Measurements from ENCODE around the gene PLCD3.

Gene PLCD3

GRCh38 chr17:45088741-45089140 lies 43.6 kb downstream of the PLCD3 start:
- TF ChIP-seq CTCF (IDR thresholded peaks at IDR 0.05; ENCODE audit: low read depth, low read length) (no peak), POLR2A (IDR thresholded peaks at IDR 0.05; ENCODE audit: extremely low read depth, insufficient read length) (no peak), MAX (IDR thresholded peaks at IDR 0.05; ENCODE audit: low read depth, low read length) (no peak), MYC (IDR thresholded peaks at IDR 0.05; ENCODE audit: low read depth, low read length) (no peak)
- no peak overlapping the region for H3K4me3 ChIP-seq (ENCODE audit: low read depth, low read length)
- DNase-seq (ENCODE audit: low read depth), result no peak

GRCh38 chr17:45087978-45088377 lies 44.3 kb downstream of the PLCD3 start:
- no peak for TF ChIP-seq MYC (IDR thresholded peaks at IDR 0.05; ENCODE audit: low read depth, low read length)
- no peak for TF ChIP-seq CTCF (IDR thresholded peaks at IDR 0.05; ENCODE audit: low read depth, low read length)
- TF ChIP-seq POLR2A (IDR thresholded peaks at IDR 0.05; ENCODE audit: extremely low read depth, insufficient read length), result no peak
- TF ChIP-seq MAX (IDR thresholded peaks at IDR 0.05; ENCODE audit: low read depth, low read length), result no peak

GRCh38 chr17:45087504-45087975 lies 44.8 kb downstream of the PLCD3 start:
- DNase-seq (ENCODE audit: low read depth), result no peak
- no peak overlapping the region for H3K4me3 ChIP-seq (ENCODE audit: low read depth, low read length)
- TF ChIP-seq POLR2A (IDR thresholded peaks at IDR 0.05; ENCODE audit: extremely low read depth, insufficient read length), result no peak
- no peak for TF ChIP-seq CTCF (IDR thresholded peaks at IDR 0.05; ENCODE audit: low read depth, low read length)
- TF ChIP-seq MAX (IDR thresholded peaks at IDR 0.05; ENCODE audit: low read depth, low read length), result no peak
- no peak for TF ChIP-seq MYC (IDR thresholded peaks at IDR 0.05; ENCODE audit: low read depth, low read length)

More at GRCh38 chr17:45087978-45088377, 44.3 kb downstream of the PLCD3 start:
- H3K4me3 ChIP-seq (ENCODE audit: low read depth, low read length), result no peak overlapping the region
- no peak for DNase-seq (ENCODE audit: low read depth)

GRCh38 chr17:45086865-45087503 lies 45.3 kb downstream of the PLCD3 start:
- TF ChIP-seq POLR2A (IDR thresholded peaks at IDR 0.05; ENCODE audit: extremely low read depth, insufficient read length), result no peak
- no peak for TF ChIP-seq MAX (IDR thresholded peaks at IDR 0.05; ENCODE audit: low read depth, low read length)
- no peak for TF ChIP-seq CTCF (IDR thresholded peaks at IDR 0.05; ENCODE audit: low read depth, low read length)
- TF ChIP-seq MYC (IDR thresholded peaks at IDR 0.05; ENCODE audit: low read depth, low read length), result no peak
- DNase-seq (ENCODE audit: low read depth), result no peak
- H3K4me3 ChIP-seq (ENCODE audit: low read depth, low read length), result no peak overlapping the region

- no peak for DNase-seq (ENCODE audit: low read depth)
- H3K4me3 ChIP-seq (ENCODE audit: low read depth, low read length), result no peak overlapping the region
- TF ChIP-seq MAX (IDR thresholded peaks at IDR 0.05; ENCODE audit: low read depth, low read length), result no peak
- TF ChIP-seq MYC (IDR thresholded peaks at IDR 0.05; ENCODE audit: low read depth, low read length), result no peak
- no peak for TF ChIP-seq CTCF (IDR thresholded peaks at IDR 0.05; ENCODE audit: low read depth, low read length)
- TF ChIP-seq POLR2A (IDR thresholded peaks at IDR 0.05; ENCODE audit: extremely low read depth, insufficient read length), result no peak
Measured at GRCh38 chr17:45086391-45086790, 45.9 kb downstream of the PLCD3 start.
